ENCODE measurements around the gene LBX2.
A peak's percentile ranks its signal among the peaks of the same experiment; 100 is the strongest.
"Not testable (repeated sequence)": the region's sequence is repeated elsewhere in the genome, so short reads cannot be mapped to it uniquely, and the experiment has no call there.

Gene LBX2

DNA sequence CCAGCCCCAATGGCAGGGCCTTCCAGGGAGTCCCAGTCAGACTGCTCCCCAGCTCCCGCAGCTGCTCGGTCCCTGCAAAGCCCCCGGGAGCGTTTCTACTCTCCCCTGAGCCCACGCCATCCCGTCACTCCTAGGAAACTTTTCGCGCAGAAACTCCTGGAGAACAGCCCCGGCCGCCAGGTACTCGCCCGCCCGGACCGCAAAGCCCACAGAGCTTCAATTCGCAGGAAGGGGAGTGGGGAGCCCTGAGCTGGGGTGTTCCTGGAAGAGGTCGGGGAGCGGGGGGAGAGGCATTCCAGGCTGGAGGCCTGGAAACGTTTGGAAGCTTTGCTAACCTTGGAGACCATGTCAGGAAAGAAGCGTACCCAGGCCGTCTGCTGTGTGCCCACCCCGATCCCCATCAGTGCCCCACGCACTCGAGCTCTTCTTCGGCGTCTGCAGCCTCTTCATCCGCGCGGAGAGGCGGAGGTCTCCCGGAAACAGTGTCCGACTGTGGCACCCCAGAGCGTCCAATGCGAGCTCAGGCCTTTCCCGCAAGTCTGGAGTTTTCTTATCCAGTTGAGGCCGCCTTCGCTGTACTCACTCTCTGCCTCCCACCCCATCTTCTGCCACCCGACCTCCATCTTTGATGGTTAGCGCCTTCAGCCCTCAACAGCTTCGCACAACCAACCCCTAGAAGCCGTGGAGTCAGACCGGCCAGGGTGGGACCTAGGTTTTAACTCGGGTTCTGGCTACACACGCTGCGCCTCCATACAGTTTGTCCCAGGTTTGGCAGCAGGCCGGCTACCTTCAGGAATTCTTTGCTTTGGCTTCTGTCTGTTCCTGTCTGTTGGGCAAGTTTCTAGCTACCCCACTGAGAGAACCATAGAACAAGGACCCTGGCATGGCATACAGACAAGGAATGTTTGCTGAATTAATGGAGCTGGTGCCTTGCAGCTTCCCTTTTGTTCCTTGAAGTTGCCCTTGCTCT is 4.4 kb upstream of the LBX2 start:
- DNase-seq (ENCODE audit: low spot score) = peak; percentile 66

DNA sequence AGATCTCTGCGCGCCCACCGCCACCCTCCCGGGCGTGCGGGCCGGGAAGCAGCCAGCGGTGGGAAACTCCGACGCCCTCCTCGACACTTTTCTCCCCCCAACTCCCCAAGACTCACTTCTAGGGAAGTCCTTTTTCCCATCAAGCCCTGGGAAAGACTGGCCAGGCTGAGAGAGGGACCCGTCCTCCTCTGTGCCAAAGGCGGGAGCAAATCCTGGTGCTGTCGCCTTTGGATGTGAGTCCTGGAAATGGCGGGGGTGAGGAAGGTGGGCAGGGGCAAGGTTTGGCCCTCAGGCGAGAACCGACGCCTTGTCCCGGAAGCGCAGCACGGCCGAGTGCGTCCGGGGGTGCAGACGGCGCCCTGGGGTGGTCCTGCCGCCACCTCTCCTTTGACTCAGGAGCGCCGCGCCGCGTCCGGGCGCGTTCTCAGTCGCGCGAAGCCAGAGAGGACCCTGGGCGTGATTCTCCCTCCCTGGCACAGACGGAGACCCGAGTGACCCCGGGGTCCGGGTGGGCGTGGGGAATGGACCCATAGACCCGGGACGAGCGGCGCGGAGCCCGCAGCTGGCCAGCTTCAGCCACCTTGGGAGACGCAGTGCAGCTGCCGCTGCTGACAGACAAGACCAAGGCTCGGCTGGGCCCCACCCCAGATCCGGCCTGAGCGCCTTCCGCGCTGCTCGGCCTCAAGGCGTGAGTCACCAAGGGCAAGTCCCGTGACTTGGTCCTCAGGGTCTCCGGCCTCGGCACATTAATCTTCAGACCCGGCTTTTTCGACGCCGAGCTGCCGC is 3.5 kb upstream of the LBX2 start:
- peak; percentile 94 for DNase-seq (ENCODE audit: low spot score)

DNA sequence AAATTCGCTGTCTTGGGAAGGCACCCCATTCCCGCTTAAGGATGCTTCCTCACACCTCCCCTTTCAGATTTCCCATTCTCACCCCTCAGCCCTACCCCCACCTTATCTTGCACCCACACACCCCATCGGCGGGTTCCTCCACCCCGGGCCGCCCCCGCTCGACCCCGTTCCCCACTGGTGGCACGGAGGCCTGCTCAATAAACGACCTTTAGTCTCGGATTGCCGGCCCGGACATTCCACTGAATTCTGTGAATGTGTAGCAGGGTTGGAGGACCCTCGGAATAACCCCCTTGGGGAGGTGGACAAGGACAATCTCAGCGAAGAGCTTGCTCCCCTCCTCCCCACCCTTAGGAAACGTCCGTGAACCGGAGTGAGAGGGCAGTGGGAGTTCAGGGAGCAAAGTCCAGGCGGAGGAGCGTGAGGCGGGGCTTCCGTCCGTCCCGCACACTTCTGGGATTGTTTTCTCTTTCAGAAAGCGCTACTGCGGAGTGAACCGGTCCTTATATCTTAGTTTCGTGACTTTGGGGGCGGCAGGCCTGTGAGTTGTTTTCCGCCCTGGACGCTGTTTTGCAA is 2.8 kb upstream of the LBX2 start:
- peak; percentile 64 for DNase-seq (ENCODE audit: low spot score)

DNA sequence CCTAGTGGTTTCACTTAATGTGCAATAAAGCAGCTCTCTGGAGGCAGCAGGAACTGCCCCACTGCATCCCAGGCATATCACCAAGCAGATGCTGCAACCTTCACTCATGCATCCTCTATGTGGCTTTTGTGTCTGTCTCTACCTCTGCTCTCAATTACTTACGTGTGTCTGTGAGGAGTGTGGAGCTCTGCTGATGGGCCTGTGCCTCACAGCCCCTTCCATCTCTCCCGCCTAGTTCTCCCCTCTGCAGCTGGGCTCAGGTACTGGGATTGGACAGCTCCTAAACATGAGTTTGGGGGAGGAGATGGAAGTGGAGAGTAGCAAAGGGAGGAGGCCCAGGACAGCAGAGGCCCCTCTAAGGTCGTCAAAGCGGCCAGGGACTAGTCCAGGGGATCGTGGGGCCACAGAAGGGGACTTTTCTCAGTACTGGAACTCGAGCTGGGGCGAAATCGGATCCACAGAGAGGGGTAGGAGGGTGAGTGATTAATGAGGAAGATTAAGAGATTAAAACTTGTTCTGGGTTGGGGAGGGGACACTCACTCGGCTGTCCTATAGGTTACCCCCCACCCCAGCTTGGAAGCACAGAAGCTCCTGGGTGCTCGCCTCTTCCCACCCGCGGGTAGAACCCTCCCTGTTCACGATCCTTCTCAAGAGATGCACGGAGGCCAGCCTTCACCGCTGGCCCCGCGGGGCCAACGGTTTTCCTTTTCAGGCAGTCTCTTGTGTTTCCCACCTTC is 2.1 kb upstream of the LBX2 start:
- DNase-seq (ENCODE audit: low spot score) = no peak

DNA sequence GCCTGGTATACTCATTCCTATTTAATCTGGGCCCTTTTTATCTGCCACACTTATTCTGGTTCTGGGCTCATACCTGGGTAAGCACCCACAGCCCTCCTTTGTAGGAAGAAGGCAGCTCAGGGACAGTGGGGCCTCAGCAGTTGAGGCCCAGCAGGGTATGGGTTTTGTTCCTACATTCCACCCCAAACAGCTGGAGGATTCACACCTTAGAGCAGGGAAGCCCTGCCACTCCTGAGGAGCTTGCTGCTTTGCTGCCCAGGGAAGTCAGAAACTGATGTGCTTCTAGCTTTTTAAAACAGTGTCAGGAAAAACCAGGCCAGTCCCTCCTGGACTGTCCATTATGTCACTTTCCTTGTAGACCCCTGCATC is 1.2 kb upstream of the LBX2 start:
- no peak for DNase-seq (ENCODE audit: low spot score)

DNA sequence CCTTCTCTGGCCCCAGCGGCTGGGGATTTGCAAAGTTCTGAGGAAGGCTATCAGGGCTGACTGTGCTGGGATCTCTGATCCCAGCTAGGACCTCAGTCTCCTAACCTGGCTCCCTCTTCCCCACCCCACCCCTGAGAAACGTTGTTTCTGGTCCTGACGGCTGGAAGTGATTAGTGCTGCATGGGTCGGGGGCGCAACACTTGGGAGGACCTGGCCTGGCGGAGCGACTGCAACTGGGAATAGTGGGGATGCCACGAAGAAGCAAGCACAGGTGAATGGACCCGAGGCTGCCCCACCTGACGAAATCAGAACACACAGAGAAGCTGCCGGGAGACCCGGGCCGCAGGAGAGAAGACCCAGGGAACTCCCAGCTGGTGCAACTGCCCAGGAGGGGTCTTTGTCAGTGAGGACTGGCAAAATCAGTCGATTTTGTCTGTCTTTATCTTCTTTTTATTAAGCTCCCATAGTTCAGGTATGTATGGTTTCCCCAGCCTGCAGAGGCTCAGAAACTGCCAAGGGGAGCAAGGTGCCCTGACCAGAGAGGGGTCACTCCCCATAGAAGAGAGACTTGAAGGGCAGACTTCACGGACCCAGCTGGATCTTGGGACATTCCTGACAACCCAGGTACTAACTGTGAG is 656 bp upstream of the LBX2 start:
- DNase-seq (ENCODE audit: low spot score) = no peak

DNA sequence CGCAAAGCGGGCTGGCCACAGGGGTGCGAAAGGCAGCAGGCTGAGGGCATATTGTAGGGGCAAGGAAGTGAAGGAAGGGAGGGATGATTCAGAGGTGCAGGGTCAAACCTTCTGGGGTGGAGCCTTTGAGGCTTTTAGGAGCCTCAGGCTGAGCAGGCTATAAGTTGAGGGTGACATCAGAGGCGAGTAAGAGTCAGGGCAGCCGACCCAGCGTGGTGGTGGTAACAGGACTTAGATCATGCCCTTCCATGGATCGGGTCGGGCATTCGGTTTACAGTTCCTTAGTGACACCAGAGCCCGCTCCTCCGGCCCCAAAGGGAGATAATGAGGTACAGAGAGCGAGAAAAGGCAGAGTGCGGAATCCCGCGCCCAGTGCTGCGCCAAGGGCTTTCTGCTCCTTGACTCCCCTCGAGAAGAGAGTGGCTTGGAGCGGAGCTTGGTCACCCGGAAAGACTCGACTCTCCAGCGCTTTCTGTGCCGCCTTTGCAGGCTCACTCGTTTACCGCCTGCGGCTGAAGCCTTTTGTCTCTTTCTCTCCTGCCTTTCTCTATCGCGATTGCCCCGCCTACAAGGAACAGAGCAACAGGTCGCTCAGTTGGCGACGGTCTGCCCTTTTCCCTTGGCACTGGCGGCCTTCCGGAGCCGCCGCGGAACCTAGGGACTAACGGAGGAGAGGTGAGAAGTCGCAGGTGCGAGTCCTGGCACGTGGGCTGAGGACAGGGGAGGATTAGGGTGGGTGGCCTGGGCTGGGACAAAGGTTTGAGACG is 720 bp downstream of the LBX2 start:
- DNase-seq (ENCODE audit: low spot score) = peak; percentile 44

DNA sequence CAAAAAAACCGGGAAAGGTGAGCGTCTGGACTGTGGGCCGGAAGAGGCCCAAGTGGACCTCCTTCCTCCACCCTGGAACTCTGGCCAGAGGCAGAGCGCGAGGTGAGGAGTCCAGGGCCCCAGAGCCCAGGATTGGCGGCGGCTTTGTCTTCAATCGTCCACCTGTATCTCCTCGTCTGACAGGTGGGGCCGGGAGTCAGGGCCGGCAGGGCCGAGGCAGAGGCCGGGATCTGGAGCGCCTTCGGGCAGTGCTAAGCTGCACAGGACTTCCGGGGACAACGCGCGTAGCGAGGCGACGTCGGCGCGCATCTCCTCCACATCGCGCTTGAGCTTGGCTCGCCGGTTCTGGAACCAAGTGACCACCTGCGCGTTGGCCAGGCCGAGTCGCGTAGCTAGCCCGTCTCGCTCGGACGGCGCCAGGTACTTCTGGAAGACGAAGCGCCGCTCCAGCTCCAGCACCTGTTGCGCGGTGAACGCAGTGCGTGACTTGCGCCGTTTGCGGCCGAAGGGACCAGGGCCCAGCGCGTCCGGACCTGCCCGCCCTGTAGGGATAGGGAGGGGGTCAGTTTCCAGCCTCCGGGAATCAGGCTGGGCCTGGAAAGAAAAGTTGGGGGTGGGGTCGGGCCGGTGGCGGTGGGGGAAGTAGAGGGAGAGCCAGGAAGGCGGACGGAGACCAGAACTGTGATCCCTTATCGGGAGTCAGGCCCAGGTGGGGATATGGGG is 1.5 kb downstream of the LBX2 start:
- DNase-seq (ENCODE audit: low spot score) = no peak

DNA sequence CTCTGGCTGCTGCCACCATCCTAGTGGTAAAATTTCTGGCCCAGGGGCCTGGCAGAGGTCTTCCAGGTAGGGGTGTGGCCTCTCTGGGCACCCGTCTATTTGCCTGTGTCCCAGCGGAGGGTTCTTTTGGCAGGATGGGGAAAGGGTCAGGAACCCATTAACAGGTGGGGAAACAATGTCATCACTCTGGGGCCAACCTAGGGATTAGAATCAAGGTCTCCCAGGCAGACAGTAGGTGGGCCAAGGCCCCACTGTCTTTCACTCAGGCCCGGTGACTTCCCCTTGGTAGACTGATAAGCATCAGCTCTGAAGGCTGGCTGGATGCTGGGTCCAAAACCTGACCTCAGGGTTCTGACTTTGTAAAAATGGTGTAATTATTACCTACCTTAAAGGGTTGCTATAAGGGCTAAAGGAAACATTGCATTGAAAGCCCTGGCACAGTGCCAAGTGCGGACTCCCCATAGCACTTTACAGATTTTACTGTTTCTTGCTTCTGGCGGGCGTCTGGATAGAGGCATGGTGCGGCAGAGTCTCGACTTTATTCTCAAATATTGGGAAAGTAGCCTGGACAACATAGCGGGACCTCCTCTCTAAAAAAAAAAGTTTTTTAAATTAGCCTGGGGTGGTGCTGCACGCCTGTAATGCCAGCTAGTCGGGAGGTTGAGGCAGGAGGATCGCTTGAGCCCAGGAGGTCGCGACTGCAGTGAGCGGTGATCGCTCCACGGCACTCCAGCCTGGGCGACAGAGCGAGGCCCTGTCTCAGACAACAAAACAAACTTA is 2.2 kb downstream of the LBX2 start:
- no peak for DNase-seq (ENCODE audit: low spot score)

DNA sequence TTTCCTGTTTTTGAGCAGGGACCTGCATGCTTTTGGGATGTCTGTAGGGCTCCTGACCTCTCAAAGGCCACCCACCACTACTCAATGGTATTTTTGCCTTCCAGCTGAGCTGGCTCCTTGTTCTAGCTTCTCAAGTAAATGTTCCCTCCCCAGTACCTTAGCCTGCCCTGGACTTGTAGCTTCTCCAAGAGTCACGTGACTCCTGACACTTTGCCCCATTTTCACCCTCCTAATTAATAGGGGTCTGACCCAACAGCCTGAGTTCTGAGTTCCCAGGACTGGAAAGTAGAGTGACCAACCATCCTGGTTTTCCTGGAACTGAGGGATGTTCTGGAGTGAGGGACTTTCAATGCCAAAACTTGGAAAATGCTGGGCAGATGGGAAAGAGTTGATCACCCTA is 4.0 kb downstream of the LBX2 start:
- DNase-seq (ENCODE audit: low spot score) = no peak

DNA sequence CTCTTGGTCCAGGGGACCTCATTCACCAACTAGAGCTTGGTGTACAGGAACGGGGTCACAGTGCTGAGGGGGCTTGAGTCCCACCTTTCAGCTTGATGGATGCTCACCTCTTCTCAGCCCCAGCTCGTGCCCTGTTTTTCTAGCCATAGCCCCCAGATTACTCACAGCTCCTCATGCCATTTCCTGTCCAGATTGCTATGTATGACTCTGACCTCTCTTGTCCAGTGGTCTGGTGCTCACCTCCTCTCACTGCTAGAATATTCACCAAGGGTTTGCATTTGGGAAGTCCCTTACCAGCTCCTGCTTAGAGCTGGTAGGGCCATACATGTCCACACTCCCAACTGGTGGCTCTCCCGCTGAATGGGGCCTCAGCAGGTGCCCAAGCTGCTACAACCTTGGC is 5.9 kb downstream of the LBX2 start:
- no peak for DNase-seq (ENCODE audit: low spot score)

DNA sequence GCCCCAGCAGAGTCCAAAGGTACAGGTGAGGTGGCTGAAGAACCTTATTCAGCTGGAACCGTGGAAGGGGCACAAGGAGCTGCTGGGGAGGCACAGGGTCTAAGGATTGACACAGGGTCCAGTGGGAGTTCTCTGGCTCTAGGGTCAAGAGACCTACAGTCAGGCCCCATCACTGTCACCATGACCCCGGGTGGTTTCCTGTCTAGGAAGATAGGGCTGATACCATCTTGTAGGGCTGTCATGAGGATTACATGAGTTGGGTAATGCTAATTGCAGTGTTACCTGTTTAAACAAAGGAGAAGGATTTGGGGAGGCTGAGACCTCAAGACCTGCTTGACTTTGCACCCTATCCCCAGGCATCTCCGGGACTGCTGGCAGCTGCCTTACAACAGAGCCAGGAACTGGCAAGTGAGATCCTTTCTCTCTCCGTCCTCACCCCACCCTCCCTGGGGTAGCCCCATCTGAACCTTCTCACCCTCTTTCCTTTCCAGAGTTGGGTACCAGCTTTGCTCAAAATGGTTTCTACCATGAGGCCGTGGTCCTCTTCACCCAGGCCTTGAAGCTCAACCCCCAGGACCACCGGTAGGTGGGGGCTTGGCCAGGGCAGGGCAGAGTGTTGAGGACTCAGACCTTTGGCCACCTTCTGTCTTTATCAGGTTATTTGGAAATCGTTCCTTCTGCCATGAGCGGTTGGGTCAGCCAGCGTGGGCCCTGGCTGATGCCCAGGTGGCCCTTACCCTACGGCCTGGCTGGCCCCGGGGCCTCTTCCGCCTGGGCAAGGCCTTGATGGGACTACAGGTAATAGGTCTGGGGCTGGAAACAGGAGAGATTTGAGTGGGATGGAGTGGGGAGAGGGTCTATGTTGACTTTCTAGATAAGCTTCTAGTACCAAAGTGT is 7.5 kb downstream of the LBX2 start:
- no peak for DNase-seq (ENCODE audit: low spot score)

DNA sequence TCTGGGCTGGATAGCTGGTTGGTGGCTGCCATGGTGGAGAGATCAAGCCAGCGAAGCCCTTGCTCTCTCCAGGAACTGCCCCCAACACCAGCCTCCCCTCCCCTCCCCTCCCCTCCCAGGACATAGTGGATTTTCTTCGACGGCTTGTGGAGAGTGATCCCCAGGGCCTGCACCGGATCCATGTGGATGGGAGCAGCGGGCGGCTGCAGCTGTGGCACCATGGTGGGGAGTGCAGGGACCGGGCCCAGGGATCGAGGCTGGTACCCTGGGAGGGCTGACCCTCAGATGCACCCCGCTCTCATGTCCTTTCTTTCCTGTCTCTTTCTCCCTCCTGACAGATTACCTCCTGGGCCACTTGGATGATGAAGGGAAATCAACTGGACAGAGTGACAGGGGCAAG is 9.5 kb downstream of the LBX2 start:
- no peak for DNase-seq (ENCODE audit: low spot score)

DNA sequence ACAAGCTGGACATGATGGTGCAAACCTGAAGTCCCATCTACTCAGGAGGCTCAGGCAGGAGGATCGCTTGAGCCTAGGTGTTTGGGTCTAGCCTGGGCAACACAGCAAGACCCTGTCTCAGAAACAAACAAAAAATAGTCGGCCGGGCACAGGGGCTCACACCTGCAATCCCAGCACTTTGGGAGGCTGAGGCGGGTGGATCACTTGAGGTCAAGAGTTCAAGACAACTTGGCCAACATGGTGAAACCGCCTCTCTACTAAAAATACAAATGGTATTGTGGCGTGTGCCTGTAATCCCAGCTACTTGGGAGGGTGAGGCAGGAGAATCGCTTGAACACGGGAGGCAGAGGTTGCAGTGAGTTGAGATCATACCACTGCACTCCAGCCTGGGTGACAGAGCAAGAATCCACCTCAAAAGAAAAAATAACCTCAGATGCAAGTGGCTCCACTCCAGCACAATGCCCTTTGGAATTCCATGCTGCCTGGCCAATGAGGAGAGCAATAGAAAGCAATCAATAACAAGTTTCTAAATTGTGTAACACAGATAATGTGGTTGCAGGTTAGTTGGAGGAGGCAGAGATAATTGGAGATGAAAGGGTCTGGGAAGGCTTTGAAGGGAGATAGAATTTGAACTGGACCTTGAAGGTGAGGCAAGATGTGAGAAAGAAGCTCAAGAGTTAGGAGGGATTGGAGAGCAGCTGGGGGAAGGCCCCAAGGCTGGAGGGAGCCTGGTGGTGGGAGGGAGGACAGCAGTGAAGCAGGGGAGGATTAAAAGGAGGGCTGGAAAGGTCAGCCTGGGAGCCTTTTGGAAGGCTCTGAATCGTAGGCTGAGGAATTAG is 10.5 kb downstream of the LBX2 start:
- no peak for DNase-seq (ENCODE audit: low spot score)

DNA sequence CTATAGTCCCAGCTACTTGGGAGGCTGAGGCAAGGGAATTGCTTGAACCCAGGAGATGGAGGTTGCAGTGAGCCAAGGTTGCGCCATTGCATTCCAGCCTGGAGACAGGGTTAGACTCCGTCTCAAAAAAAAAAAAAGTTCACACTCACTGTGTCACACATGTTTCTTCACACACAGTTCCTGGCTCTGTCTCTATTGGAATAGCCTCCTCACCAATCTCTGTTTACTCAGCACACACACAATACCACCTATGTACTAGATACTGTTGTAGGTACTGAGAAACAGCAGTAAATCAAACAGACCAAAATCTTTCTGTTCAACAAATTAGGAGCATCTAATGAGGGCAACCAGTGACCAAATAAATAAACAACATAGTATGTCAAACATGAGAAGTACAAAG is 13.3 kb downstream of the LBX2 start:
- DNase-seq (ENCODE audit: low spot score) = no peak

DNA sequence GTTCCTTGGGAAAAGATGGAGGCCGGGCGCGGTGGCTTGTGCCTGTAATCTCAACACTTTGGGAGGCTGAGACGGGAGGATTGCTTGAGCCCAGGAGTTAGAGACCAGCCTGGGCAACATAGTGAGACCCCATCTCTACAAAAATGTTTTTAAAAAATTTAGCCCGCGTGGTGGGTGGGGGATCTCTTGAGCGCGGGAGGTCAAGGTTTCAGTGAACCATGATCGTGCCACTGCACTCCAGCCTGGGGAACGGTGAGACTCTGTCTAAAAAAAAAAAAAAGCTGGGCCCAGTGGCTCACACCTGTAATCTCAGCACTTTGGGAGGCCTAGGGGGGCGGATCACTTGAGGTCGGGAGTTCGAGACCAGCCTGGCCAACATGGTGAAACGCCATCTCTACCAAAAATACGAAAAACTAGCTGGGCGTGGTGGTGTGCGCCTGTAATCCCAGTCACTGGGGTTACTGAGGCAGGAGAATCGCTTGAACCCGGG is 15.7 kb downstream of the LBX2 start:
- not testable (repeated sequence) for DNase-seq (ENCODE audit: low spot score)

Data from RKO (cell line).